Hepatocyte (in vitro differentiated cells): ENCODE results near the gene CYP26A1.

ENCODE experiments used
- CTCF ChIP-seq: fragments of 200-600 bp; sonication (generic); IDR thresholded peaks from 2 replicates; pipeline ENCODE4 v1.5.1; 2016; ENCODE audit warnings: antibody characterized with exemption, mild to moderate bottlenecking; ENCODE audit not compliant: poor library complexity
- EZH2 ChIP-seq: fragments of 200-600 bp; sonication (generic); IDR thresholded peaks from 2 replicates; pipeline ENCODE4 v1.6.1; 2016; ENCODE audit warnings: antibody characterized with exemption, mild to moderate bottlenecking, borderline replicate concordance
- EZH2phosphoT487 ChIP-seq: fragments of 200-600 bp; sonication (generic); IDR thresholded peaks from one replicate; pipeline ENCODE4 v1.6.1; 2018; ENCODE audit warnings: antibody characterized with exemption, mild to moderate bottlenecking, low read depth, moderate library complexity; ENCODE audit not compliant: unreplicated experiment, severe bottlenecking

GRCh38 chr10:93095225-93095624 is 21.5 kb downstream of the CYP26A1 start:
- no peak for TF ChIP-seq CTCF
- TF ChIP-seq EZH2: no peak
- TF ChIP-seq EZH2phosphoT487: no peak
